ENCODE results near the gene C17orf78.

- TF ChIP-seq CTCF (IDR thresholded peaks at IDR 0.05; ENCODE audit: low read depth, low read length, poor library complexity, severe bottlenecking) (no peak), EZH2phosphoT487 (IDR thresholded peaks at IDR 0.05; ENCODE audit: borderline replicate concordance, low read length) (no peak)
Observed at GRCh38 chr17:37361543-37361942, 14.2 kb upstream of the C17orf78 start.
